ENCODE results near the gene MCM10. TPM values are rescaled to one million over a fixed set of nuclear protein-coding genes. Genes with fewer than 3 reads are reported as not detected.

Gene MCM10
- total RNA-seq, 1 donor from 2014 or later, result 1.5 TPM

- Mint-ChIP-seq H3K4me1 (ENCODE audit: low read depth, unreplicated experiment) (no peaks in the 10 kb centered on the region), H3K27ac (ENCODE audit: unreplicated experiment) (no peak overlapping the region), H3K4me3 (ENCODE audit: unreplicated experiment) (no peak overlapping the region), H3K9me3 (ENCODE audit: unreplicated experiment) (no peaks in the 10 kb centered on the region), H3K36me3 (ENCODE audit: low read depth, unreplicated experiment) (no peaks in the 10 kb centered on the region), H3K27me3 (ENCODE audit: low read depth, unreplicated experiment) (no peaks in the 10 kb centered on the region)
- Histone ChIP-seq H3K4me1 (ENCODE audit: insufficient read depth, low read length) (peaks cover 4% of the 10 kb centered on the region), H2AFZ (ENCODE audit: low read depth, low read length) (no peak overlapping the region), H3K9me3 (ENCODE audit: insufficient read depth, low read depth, low read length) (no peaks in the 10 kb centered on the region), H3K4me2 (ENCODE audit: low read length) (no peak overlapping the region), H3K36me3 (ENCODE audit: insufficient read depth, low read length) (peaks cover 2% of the 10 kb centered on the region), H3K27me3 (ENCODE audit: insufficient read depth, low read length) (no peaks in the 10 kb centered on the region), H4K20me1 (ENCODE audit: insufficient read depth, low read length) (no peaks in the 10 kb centered on the region), H3K79me2 (ENCODE audit: insufficient read depth, low read length) (no peaks in the 10 kb centered on the region), H3K27ac (ENCODE audit: low read depth, low read length) (no peak overlapping the region), H3K9ac (ENCODE audit: low read length) (no peak overlapping the region), H3K4me3 (ENCODE audit: insufficient read depth, low read depth, low read length) (no peak overlapping the region)
- DNase-seq (ENCODE audit: low read depth), result no peak
- TF ChIP-seq EZH2 (IDR thresholded peaks at IDR 0.05; ENCODE audit: insufficient read depth, low read length), result no peak
- TF ChIP-seq, protein P1, sequence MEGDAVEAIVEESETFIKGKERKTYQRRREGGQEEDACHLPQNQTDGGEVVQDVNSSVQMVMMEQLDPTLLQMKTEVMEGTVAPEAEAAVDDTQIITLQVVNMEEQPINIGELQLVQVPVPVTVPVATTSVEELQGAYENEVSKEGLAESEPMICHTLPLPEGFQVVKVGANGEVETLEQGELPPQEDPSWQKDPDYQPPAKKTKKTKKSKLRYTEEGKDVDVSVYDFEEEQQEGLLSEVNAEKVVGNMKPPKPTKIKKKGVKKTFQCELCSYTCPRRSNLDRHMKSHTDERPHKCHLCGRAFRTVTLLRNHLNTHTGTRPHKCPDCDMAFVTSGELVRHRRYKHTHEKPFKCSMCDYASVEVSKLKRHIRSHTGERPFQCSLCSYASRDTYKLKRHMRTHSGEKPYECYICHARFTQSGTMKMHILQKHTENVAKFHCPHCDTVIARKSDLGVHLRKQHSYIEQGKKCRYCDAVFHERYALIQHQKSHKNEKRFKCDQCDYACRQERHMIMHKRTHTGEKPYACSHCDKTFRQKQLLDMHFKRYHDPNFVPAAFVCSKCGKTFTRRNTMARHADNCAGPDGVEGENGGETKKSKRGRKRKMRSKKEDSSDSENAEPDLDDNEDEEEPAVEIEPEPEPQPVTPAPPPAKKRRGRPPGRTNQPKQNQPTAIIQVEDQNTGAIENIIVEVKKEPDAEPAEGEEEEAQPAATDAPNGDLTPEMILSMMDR (IDR thresholded peaks at IDR 0.05; ENCODE audit: insufficient read depth, low read depth, low read length), result no peak
- no peak for FAIRE-seq
Observed at GRCh38 chr10:13206091-13206490, 44.7 kb downstream of the MCM10 start.

DNA sequence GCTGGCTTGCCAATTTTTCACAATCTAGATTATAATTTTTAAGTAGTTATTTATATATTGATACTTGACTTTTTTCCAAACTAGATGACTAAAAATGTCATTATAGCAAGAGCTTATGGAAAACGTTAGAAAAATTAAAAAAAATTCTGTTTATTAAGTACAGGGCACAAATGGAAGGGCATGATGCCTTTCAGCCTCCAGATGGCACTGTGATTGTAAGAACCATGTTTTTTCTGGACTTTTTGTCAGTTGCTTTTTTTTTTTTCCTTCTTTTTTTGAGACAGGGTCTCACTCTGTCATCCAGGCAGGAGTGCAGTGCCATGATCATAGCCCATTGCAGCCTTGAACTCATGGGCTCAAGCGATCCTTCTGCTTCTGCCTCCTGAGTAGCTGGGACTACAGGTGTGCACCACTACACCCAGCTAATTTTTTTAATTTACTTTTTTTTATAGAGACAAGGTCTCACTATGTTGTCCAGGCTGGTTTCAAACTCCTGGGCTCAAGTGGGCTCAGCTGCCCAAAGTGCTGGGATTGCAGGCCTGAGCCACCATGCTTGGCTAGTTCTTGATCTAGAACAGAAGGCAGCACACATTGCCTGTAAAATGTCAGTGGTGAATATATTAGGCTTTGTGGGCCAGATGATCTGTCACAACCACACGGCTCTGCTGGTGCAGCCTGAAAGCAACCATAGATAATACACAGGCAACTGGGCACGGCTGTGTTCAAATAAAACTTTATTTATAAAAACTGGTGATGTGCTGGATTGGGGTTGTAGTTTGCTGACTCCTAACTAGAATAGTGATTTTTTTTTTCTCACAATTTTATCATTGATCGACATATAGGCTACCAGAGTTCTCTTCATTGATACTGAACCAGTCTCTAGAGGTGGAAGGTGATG lies 45.4 kb downstream of the MCM10 start:
- Histone ChIP-seq H3K27ac (ENCODE audit: low read depth, low read length) (no peak overlapping the region), H3K9ac (ENCODE audit: low read length) (no peak overlapping the region), H4K20me1 (ENCODE audit: insufficient read depth, low read length) (no peaks in the 10 kb centered on the region), H3K4me2 (ENCODE audit: low read length) (no peak overlapping the region), H3K27me3 (ENCODE audit: insufficient read depth, low read length) (no peaks in the 10 kb centered on the region), H3K9me3 (ENCODE audit: insufficient read depth, low read depth, low read length) (no peaks in the 10 kb centered on the region), H3K79me2 (ENCODE audit: insufficient read depth, low read length) (no peaks in the 10 kb centered on the region), H3K4me1 (ENCODE audit: insufficient read depth, low read length) (no peaks in the 10 kb centered on the region), H3K36me3 (ENCODE audit: insufficient read depth, low read length) (peaks cover 4% of the 10 kb centered on the region), H3K4me3 (ENCODE audit: insufficient read depth, low read depth, low read length) (no peak overlapping the region), H2AFZ (ENCODE audit: low read depth, low read length) (no peak overlapping the region)
- Mint-ChIP-seq H3K4me3 (ENCODE audit: unreplicated experiment) (no peak overlapping the region), H3K27ac (ENCODE audit: unreplicated experiment) (no peak overlapping the region), H3K27me3 (ENCODE audit: low read depth, unreplicated experiment) (no peaks in the 10 kb centered on the region), H3K36me3 (ENCODE audit: low read depth, unreplicated experiment) (no peaks in the 10 kb centered on the region), H3K9me3 (ENCODE audit: unreplicated experiment) (no peaks in the 10 kb centered on the region), H3K4me1 (ENCODE audit: low read depth, unreplicated experiment) (no peaks in the 10 kb centered on the region)
- peak; percentile 24 for DNase-seq (ENCODE audit: low read depth)
- FAIRE-seq, result no peak
- no peak for TF ChIP-seq EZH2 (IDR thresholded peaks at IDR 0.05; ENCODE audit: insufficient read depth, low read length)
- TF ChIP-seq, protein P1 (IDR thresholded peaks at IDR 0.05; ENCODE audit: insufficient read depth, low read depth, low read length), result peak; percentile 62

- Mint-ChIP-seq H3K4me1 (ENCODE audit: low read depth, unreplicated experiment) (no peaks in the 10 kb centered on the region), H3K4me3 (ENCODE audit: unreplicated experiment) (no peak overlapping the region), H3K27me3 (ENCODE audit: low read depth, unreplicated experiment) (no peaks in the 10 kb centered on the region), H3K27ac (ENCODE audit: unreplicated experiment) (no peak overlapping the region), H3K9me3 (ENCODE audit: unreplicated experiment) (peaks cover 4% of the 10 kb centered on the region), H3K36me3 (ENCODE audit: low read depth, unreplicated experiment) (no peaks in the 10 kb centered on the region)
- Histone ChIP-seq H3K9me3 (ENCODE audit: insufficient read depth, low read depth, low read length) (no peaks in the 10 kb centered on the region), H3K4me2 (ENCODE audit: low read length) (no peak overlapping the region), H3K4me1 (ENCODE audit: insufficient read depth, low read length) (no peaks in the 10 kb centered on the region), H2AFZ (ENCODE audit: low read depth, low read length) (no peak overlapping the region), H3K4me3 (ENCODE audit: insufficient read depth, low read depth, low read length) (no peak overlapping the region), H4K20me1 (ENCODE audit: insufficient read depth, low read length) (no peaks in the 10 kb centered on the region), H3K27ac (ENCODE audit: low read depth, low read length) (no peak overlapping the region), H3K9ac (ENCODE audit: low read length) (no peak overlapping the region), H3K36me3 (ENCODE audit: insufficient read depth, low read length) (peaks cover 2% of the 10 kb centered on the region), H3K27me3 (ENCODE audit: insufficient read depth, low read length) (no peaks in the 10 kb centered on the region), H3K79me2 (ENCODE audit: insufficient read depth, low read length) (no peaks in the 10 kb centered on the region)
- FAIRE-seq (no peak), DNase-seq (ENCODE audit: low read depth) (no peak)
- TF ChIP-seq, protein P1 (IDR thresholded peaks at IDR 0.05; ENCODE audit: insufficient read depth, low read depth, low read length), result no peak
- TF ChIP-seq EZH2 (IDR thresholded peaks at IDR 0.05; ENCODE audit: insufficient read depth, low read length), result no peak
Observed at GRCh38 chr10:13213163-13213562, 51.8 kb downstream of the MCM10 start.
